GM20000 (cell line): ENCODE measurements around the gene TENT5C.

Source experiments
- DNase-seq: peaks from one replicate; pipeline ENCODE4 v3.0.0; 2012; ENCODE audit warnings: low spot score
- TF ChIP-seq, protein P1 (sequence below): IDR thresholded peaks from 2 replicates; pipeline ENCODE4 v1.5.1; 2012; ENCODE audit warnings: mild to moderate bottlenecking, control low read depth; ENCODE audit errors: extremely low read depth, missing control alignments

TENT5C gene

DNA sequence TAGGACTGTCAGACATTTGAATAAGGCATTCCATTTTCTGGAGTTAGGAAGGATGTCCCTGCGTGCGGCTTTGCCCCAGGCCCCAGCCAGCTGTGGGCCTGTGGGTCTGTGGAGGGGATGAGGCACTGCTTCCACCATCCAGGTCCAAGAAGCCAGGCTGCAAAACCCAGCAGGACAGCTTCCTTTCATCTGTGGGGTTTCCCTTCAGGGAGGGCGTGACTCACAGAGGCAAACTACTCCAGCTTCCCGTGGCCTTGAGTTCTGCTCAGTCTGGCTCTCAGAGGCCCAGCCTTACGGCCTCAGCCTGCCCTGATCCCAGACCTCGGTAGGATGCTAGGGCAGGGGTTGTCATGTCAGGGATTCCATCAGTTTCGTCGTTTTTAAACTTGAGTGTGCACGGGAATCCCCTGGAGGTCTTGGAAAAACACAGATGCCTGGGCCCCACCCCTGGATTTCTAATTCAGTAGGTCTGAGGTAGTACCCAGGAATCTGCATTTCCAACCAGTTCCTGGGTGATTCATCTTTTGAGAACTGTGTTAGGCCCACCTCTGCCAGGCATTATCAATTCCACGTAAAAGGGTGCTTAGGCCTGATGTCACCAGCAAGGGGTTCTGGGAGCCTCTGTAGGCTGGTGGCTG lies 32.3 kb upstream of the TENT5C start:
- DNase-seq = no peak
- TF ChIP-seq, protein P1, sequence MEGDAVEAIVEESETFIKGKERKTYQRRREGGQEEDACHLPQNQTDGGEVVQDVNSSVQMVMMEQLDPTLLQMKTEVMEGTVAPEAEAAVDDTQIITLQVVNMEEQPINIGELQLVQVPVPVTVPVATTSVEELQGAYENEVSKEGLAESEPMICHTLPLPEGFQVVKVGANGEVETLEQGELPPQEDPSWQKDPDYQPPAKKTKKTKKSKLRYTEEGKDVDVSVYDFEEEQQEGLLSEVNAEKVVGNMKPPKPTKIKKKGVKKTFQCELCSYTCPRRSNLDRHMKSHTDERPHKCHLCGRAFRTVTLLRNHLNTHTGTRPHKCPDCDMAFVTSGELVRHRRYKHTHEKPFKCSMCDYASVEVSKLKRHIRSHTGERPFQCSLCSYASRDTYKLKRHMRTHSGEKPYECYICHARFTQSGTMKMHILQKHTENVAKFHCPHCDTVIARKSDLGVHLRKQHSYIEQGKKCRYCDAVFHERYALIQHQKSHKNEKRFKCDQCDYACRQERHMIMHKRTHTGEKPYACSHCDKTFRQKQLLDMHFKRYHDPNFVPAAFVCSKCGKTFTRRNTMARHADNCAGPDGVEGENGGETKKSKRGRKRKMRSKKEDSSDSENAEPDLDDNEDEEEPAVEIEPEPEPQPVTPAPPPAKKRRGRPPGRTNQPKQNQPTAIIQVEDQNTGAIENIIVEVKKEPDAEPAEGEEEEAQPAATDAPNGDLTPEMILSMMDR = no peak

DNA sequence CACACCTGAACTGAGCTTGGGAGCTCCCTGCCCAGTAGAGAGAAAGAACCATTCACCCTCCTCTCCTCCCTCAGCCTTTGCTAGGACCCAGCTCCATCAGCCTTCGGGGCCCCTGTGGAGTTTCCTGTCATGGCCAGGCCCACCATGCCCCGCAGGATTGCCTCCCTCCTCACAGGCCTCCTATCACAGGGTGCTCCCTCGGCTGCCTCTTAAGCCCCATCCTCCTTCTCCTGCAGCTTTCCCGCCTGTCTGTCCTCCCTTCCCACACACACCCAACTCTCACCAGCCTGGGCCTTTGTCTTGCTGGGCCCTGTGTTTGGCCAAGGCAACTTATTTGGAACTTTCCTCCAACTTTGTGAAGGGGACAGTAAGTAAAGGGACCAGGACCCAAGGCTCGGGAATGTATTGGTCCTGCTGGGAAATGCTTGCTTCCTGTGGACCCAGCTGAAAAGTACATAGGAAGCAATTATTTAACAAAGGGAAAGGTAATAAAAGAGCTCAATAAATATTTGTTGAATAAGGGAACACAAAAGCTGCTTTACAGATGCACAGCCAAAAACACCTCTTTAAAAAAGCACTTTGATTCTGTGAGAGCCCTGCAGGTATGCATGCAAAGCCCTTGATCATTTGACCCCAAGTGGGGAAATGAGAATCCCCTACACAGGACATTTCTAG lies 31.6 kb upstream of the TENT5C start:
- no peak for DNase-seq
- TF ChIP-seq, protein P1 = no peak

DNA sequence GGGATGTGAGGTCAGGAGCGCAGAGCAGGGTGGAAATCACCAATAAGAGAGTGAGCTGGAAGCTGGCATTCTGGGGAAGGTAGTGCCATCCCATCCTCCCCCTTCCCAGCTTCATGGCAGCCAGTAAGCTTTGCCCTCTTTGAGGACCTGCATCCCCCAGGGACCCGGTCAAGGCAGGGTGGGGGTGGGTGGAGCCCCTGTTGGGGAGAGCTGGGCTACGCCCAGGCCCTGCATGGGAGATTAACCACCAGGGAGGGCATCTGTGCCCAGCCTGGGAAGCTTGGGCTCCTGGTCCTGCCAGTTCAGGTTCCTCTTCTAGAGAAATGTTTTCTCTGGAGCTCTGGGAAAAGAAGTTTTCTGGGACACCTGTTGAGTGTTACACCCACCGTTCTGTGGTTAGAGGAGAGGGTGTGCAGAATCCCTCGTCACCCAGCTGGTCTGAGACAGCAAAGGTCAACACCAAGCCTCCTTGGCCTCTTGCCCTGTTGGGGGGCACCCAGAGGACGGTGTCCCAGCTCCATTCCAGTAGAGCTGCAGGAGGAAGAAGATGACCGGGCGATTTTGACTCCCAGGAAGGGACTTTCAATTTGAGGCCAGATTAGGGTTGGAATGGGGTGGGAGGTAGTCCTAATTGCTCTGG lies 30.1 kb upstream of the TENT5C start:
- no peak for DNase-seq
- TF ChIP-seq, protein P1 = no peak

DNA sequence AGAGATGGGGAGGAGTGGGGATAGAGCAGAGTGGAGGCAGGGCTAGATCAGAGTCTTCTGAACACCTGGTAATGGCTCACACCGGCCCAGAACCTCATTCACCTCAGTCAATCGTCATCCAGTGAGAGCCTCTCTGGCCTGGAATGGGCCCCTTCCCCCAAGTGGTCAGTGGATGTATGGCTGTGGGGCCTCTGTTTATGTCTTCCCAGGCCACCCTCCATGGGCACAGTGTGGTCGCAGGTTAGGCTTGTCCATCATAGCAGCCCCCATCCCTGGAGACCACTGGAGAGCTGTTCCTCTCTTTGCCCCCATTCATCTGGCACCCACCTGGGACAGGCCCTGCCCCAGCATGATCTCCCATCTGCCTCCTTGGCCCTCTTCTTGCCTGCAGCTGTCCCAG lies 29.6 kb upstream of the TENT5C start:
- no peak for DNase-seq
- TF ChIP-seq, protein P1 = no peak

DNA sequence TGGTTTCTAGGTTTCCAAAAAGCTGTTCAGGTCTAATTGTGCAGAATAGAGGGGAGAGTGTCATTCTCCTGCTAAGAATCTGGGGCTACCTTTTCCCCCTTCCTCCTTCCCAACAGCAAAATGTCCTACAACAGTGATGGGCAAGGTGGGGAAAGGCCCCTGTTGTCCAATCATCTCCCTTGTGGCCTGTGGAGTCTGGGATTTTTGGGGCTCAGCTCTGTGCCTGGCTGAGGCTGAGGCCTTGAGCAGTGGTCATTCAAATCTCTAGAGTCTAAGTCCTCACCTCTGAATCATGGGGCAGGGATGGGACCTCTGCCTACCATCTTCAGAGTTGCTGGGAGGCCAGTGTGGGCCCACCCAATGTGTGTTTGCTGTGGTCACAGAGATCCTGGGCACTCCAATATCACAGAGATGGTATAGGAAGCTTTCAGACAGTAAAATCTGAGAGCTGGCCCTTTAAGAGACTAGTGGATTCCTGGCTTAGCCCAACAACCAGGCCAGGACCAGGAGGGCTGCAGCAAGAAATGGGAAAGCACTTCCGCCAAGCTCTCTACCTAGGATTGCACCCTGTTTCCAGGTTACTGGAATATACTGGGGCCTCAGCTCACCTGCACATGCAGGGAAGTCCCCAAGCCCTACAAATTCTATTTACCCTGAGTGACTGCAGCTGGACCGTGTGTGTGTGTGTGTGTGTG lies 28.5 kb upstream of the TENT5C start:
- no peak for DNase-seq
- TF ChIP-seq, protein P1 = no peak

DNA sequence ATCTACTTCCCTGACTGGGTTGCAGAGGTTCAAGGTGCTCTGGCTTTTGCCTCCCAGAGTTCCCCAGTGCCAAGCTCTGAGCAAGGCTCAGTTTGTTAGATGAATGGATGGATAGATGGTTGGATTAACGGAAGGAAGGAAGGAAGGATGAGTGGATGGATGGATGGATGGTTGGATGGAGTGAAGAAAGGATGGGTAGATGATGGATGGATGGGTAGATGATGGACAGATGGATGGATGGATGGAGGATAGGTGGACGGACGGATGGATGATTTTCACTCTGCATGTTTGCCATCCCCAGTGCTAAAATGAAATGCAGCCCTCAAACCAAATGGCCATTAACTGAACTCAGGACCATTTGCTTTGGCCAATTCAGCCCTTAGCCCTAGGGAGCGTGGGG lies 27.4 kb upstream of the TENT5C start:
- no peak for DNase-seq
- TF ChIP-seq, protein P1 = no peak
